ENCODE results near the gene ADM.

DNA sequence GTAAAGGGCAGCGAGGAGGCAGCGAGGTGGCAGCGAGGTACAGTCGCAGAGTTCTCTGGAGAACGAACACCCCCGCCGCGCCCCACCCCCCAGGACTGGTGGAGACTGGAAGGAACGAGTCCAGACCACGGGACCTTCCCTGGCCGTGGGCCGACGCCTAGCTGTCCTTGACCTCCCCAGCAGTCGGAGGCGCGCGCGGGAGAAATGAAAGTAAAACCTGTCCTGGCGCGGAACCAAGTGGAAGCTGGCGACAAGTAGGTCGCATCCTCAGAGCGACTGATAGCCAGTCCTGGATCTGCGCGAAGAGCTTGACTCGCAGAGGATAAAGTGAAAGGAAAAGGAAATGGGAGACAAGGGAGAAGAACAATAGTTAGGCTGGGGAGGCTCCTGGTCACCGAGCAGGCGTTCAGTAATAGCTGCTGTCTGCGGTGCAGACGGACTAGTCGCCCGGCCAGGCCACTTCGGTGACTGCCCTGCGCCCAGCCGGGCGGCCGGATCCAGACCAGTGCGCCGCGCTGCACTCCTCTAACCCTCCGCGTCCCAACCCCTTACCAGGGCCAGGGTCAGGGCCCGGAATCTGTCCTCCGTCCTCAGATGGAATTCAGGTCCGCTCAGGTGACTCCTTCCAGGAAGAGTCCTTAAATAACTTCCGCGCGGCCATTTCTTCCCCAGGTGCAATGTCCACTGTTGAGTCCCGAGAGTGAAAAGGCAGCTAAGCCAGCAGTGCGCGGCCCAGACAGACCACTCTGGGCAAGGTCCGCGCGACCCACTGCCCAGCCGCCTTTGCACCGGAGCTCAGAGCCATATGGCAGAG lies 1.9 kb upstream of the ADM start:
- TF ChIP-seq, protein P1, sequence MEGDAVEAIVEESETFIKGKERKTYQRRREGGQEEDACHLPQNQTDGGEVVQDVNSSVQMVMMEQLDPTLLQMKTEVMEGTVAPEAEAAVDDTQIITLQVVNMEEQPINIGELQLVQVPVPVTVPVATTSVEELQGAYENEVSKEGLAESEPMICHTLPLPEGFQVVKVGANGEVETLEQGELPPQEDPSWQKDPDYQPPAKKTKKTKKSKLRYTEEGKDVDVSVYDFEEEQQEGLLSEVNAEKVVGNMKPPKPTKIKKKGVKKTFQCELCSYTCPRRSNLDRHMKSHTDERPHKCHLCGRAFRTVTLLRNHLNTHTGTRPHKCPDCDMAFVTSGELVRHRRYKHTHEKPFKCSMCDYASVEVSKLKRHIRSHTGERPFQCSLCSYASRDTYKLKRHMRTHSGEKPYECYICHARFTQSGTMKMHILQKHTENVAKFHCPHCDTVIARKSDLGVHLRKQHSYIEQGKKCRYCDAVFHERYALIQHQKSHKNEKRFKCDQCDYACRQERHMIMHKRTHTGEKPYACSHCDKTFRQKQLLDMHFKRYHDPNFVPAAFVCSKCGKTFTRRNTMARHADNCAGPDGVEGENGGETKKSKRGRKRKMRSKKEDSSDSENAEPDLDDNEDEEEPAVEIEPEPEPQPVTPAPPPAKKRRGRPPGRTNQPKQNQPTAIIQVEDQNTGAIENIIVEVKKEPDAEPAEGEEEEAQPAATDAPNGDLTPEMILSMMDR (IDR thresholded peaks at IDR 0.05), result no peak
- peak; percentile 20 to 71 (median 71) for TF ChIP-seq POLR2A (IDR thresholded peaks at IDR 0.05)

Measured in body of pancreas (tissue), 4 donors.